Hematopoietic multipotent progenitor cell treated with erythropoietin and hydrocortisone succinate and interleukin-3 and kit ligand, for 8 days (in vitro differentiated cells): Measurements from ENCODE around the gene NET1.

Source experiments
- DNase-seq: peaks from one replicate; pipeline ENCODE4 v3.0.0-alpha.2; 2015

The NET1 gene

GRCh38 chr10:5502571-5503476, 90.5 kb downstream of the NET1 start:
- no peak for DNase-seq

- DNase-seq, result no peak
Measured at GRCh38 chr10:5503477-5503835, 91.1 kb downstream of the NET1 start.

GRCh38 chr10:5504146-5505072, 92.1 kb downstream of the NET1 start:
- DNase-seq, result no peak

DNA sequence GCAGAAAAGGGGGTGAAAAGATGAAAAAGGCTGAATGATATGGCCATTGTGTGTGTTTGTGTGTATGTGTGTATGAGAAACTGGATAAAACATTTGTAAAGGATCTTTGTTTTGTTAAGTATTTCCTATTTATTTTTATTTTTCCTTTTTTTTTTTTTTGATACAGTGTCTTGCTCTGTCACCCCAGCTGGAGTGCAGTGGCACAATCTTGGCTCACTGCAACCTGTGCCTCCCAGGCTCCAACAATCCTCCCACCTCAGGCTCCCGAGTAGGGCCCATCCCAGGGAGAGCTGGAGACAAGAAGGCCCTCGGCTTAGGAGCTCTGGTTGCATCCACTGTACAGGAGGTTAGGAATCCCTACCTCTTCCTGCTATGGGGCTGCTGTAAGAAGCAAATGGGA, 93.9 kb downstream of the NET1 start:
- no peak for DNase-seq

DNA sequence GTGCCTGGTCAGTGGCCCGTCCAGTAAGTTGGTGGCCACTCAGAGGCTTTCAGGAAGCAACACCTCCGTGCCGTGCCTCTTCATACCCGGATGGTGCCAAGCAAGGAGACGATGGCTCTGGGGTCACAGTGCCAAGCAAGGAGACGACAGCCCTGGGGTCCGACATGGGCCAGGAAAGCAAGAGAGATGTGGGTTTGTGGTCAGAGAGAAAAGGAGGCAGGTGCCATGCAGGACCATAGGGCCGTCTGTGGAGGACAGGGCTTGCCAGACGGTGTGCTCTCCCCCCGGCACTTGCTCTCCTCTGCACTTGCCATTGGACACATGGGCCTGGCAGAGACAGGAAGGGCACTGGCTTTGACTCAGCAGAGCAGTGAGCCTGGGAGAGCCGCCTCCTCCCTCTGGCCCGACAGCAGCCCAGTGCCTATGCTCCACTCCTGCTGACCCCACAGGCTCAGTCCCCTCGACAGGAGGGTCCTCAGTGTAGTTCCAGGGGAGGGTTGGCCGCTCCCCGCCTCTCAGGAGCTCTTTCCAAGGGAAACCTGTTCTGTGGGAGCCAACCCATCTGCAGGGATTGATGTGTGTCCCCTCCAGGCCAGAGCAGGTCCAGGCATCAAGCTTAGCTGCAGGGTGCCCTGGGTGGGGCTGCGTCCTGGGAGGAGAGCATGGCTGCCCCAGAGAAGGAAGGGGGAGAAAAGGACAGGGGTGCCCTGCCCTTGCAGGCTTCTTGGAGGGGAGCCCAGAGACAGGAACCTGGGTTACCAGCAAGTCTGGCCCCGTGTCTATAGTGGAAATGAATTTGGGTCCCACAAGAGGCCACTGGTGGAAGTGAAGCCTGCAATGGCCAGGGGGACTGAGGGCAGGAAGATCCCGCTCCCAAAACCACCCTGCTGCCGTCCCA, 94.6 kb downstream of the NET1 start:
- DNase-seq, result no peak

- no peak for DNase-seq
Measured at GRCh38 chr10:5507649-5508131, 95.3 kb downstream of the NET1 start.

GRCh38 chr10:5508161-5508604, 95.8 kb downstream of the NET1 start:
- DNase-seq, result no peak
